Raji (cell line): ENCODE data around the gene HSPBAP1.

ENCODE experiments used
- POLR2A ChIP-seq: IDR thresholded peaks from 2 replicates; pipeline ENCODE4 v1.6.1; 2011; ENCODE audit warnings: low read depth, low read length, control low read depth; ENCODE audit not compliant: insufficient read depth

HSPBAP1 gene

GRCh38 chr3:122795674-122796195 is 2.1 kb upstream of the HSPBAP1 start:
- no peak for TF ChIP-seq POLR2A

- TF ChIP-seq POLR2A, result peak; percentile 84
Measured at GRCh38 chr3:122794779-122795673, 1.4 kb upstream of the HSPBAP1 start, which contains the start of gene SLC49A4. Gene SLC49A4 (plus strand): TSS chr3:122795069. CDS start chr3:122795193, 124 bp downstream.

- no peak for TF ChIP-seq POLR2A
Measured at GRCh38 chr3:122794483-122794778, 800 bp upstream of the HSPBAP1 start.

GRCh38 chr3:122789585-122790273 is 3.9 kb downstream of the HSPBAP1 start:
- TF ChIP-seq POLR2A, result no peak

- no peak for TF ChIP-seq POLR2A
Measured at GRCh38 chr3:122787872-122788271, 5.8 kb downstream of the HSPBAP1 start.

- no peak for TF ChIP-seq POLR2A
Measured at GRCh38 chr3:122786066-122786465, 7.6 kb downstream of the HSPBAP1 start.

GRCh38 chr3:122785231-122785630 is 8.4 kb downstream of the HSPBAP1 start:
- TF ChIP-seq POLR2A, result no peak

- TF ChIP-seq POLR2A, result no peak
Measured at GRCh38 chr3:122784436-122784835, 9.2 kb downstream of the HSPBAP1 start.

GRCh38 chr3:122782804-122783203 is 10.8 kb downstream of the HSPBAP1 start:
- TF ChIP-seq POLR2A, result no peak

- TF ChIP-seq POLR2A, result no peak
Measured at GRCh38 chr3:122777563-122777962, 16.1 kb downstream of the HSPBAP1 start.

- TF ChIP-seq POLR2A, result no peak
Measured at GRCh38 chr3:122776675-122777468, 16.8 kb downstream of the HSPBAP1 start.

GRCh38 chr3:122774564-122774963 is 19.1 kb downstream of the HSPBAP1 start:
- no peak for TF ChIP-seq POLR2A

- no peak for TF ChIP-seq POLR2A
Measured at GRCh38 chr3:122773944-122774509, 19.6 kb downstream of the HSPBAP1 start.

- TF ChIP-seq POLR2A, result no peak
Measured at GRCh38 chr3:122772827-122773226, 20.8 kb downstream of the HSPBAP1 start.
